Keratinocyte (primary cell): Measurements from ENCODE around the gene CHRDL2. TPM values are rescaled to one million over a fixed set of nuclear protein-coding genes. Genes with fewer than 3 reads are reported as not detected.

Experiments used
- DNase-seq: peaks from one replicate; pipeline ENCODE4 v3.0.0-alpha.2; 2011; ENCODE audit warnings: low read depth, missing footprints, low spot score
- FAIRE-seq: peaks from 2 replicates; lab custom pipeline; 2011; peaks lifted over from hg19 to GRCh38; lab: Jason Lieb, UNC
- H2AFZ ChIP-seq: 2 replicates; pipeline ENCODE4 v1.6.0; 2012; ENCODE audit warnings: low read length, control low read depth, inconsistent platforms; ENCODE audit not compliant: control insufficient read depth
- H3K27ac ChIP-seq: 2 replicates; pipeline ENCODE4 v1.5.1; 2011; ENCODE audit warnings: low read length; ENCODE audit not compliant: control insufficient read depth, insufficient read depth
- H3K27me3 ChIP-seq: 3 replicates; pipeline ENCODE4 v1.6.0; 2011; ENCODE audit warnings: low read length; ENCODE audit not compliant: control insufficient read depth, insufficient read depth; ENCODE audit errors: extremely low read depth
- H3K36me3 ChIP-seq, 2 experiments: 2 replicates in 1 of 2; 3 replicates in 1 of 2; pipeline ENCODE4 v1.5.1; 2011; ENCODE audit warnings: low read length in 2 of 2, mild to moderate bottlenecking in 1 of 2; ENCODE audit not compliant: control insufficient read depth in 2 of 2, insufficient read depth in 2 of 2; ENCODE audit errors: extremely low read depth in 1 of 2
- H3K4me1 ChIP-seq: 3 replicates; pipeline ENCODE4 v1.5.1; 2011; ENCODE audit warnings: low read length; ENCODE audit not compliant: control insufficient read depth, insufficient read depth; ENCODE audit errors: extremely low read depth
- H3K4me2 ChIP-seq: 3 replicates; pipeline ENCODE4 v1.6.0; 2011; ENCODE audit warnings: low read depth, low read length; ENCODE audit not compliant: control insufficient read depth, insufficient read depth; ENCODE audit errors: extremely low read depth
- H3K4me3 ChIP-seq, 3 experiments: fragments of 200-600 bp in 1 of 3; sonication (generic) in 1 of 3; 2 replicates in 2 of 3; 3 replicates in 1 of 3; pipeline ENCODE4 v1.5.1; 2011 to 2016; ENCODE audit warnings: low read length in 3 of 3, mild to moderate bottlenecking in 3 of 3, control low read depth in 2 of 3, inconsistent platforms in 1 of 3, low read depth in 1 of 3, mixed read lengths in 1 of 3, mixed run types in 1 of 3, moderate library complexity in 1 of 3; ENCODE audit not compliant: control insufficient read depth in 2 of 3, insufficient read depth in 2 of 3; ENCODE audit errors: extremely low read depth in 1 of 3
- H3K79me2 ChIP-seq: 2 replicates; pipeline ENCODE4 v1.6.0; 2012; ENCODE audit warnings: low read length; ENCODE audit not compliant: control insufficient read depth, insufficient read depth
- H3K9ac ChIP-seq: 3 replicates; pipeline ENCODE4 v1.6.0; 2011; ENCODE audit warnings: low read length; ENCODE audit not compliant: control insufficient read depth, insufficient read depth; ENCODE audit errors: extremely low read depth
- H3K9me1 ChIP-seq: 3 replicates; pipeline ENCODE4 v1.6.0; 2011; ENCODE audit warnings: low read length; ENCODE audit not compliant: control insufficient read depth, insufficient read depth; ENCODE audit errors: extremely low read depth
- H3K9me3 ChIP-seq: 2 replicates; pipeline ENCODE4 v1.5.1; 2012; ENCODE audit warnings: low read depth, low read length; ENCODE audit not compliant: control insufficient read depth
- H4K20me1 ChIP-seq: 3 replicates; pipeline ENCODE4 v1.6.0; 2011; ENCODE audit warnings: low read length; ENCODE audit not compliant: control insufficient read depth, insufficient read depth; ENCODE audit errors: extremely low read depth
- CTCF ChIP-seq, 3 experiments: IDR thresholded peaks in 1 of 3; conservative IDR thresholded peaks in 1 of 3; optimal IDR thresholded peaks in 1 of 3; 2 replicates in 2 of 3; 3 replicates in 1 of 3; pipeline versions ENCODE3 to v1.5.1; 2011; ENCODE audit warnings: low read length in 3 of 3, mild to moderate bottlenecking in 3 of 3, moderate library complexity in 2 of 3, control low read depth in 1 of 3, inconsistent platforms in 1 of 3; ENCODE audit not compliant: insufficient read depth in 2 of 3; ENCODE audit errors: extremely low read depth in 1 of 3
- EZH2 ChIP-seq: IDR thresholded peaks from one replicate; pipeline ENCODE4 v1.6.1; 2012; ENCODE audit warnings: inconsistent platforms, mild to moderate bottlenecking, low read length, moderate library complexity
- dilution Hi-C: fragments of 300-500 bp; cut with MboI; formaldehyde crosslinking; loops from one replicate; pipeline ENCODE4 v1.7.0; 2020; ENCODE audit warnings: low sequenced_read_pairs; ENCODE audit not compliant: extremely low pct_ligation_motif_present
- polyA plus RNA-seq, 5 experiments: library from polyadenylated mRNA; depleted of rRNA in 3 of 5; stranded (reverse) in 3 of 5; stranded (forward) in 1 of 5; unstranded in 1 of 5; fragments of >200 nt; gene quantifications; 1 replicate in 1 of 5; 2 replicates in 3 of 5; 3 replicates in 1 of 5; pipeline versions ENCODE4 v1.2.1 to v1.2.3, GENCODE V29; 2011 to 2012; ENCODE audit warnings: missing spikeins in 2 of 5, low read depth in 1 of 5, low replicate concordance in 1 of 5

CHRDL2 gene
- polyA plus RNA-seq, 1 donor (not counting 4 experiments of a cell fraction or from before 2014, with no cell fraction given): not detected

- H3K9me3 ChIP-seq: no peaks in the 10 kb centered on the region
- no peaks in the 10 kb centered on the region for H3K36me3 ChIP-seq
- no peak for FAIRE-seq
- TF ChIP-seq CTCF (optimal IDR thresholded peaks at IDR 0.05 in 1 of 3, IDR thresholded peaks at IDR 0.05 in 1 of 3, conservative IDR thresholded peaks at IDR 0.05 in 1 of 3; ENCODE audit: extremely low read depth in 1 of 3, insufficient read depth in 2 of 3, low read length in 3 of 3) (no peak), EZH2 (no peak)
- no peak overlapping the region for H3K4me2 ChIP-seq
- H3K4me3 ChIP-seq: no peak overlapping the region
- H4K20me1 ChIP-seq: no peaks in the 10 kb centered on the region
- no peaks in the 10 kb centered on the region for H3K27me3 ChIP-seq
- no peaks in the 10 kb centered on the region for H3K9me1 ChIP-seq
- no peak overlapping the region for H2AFZ ChIP-seq
- dilution Hi-C loops: no loop called here
- H3K79me2 ChIP-seq: no peaks in the 10 kb centered on the region
- H3K4me1 ChIP-seq: no peaks in the 10 kb centered on the region
- DNase-seq: no peak
- H3K27ac ChIP-seq: no peak overlapping the region
- no peak overlapping the region for H3K9ac ChIP-seq
These were observed 57.4 kb downstream of the CHRDL2 start for GRCh38 chr11:74673693-74674360.

GRCh38 chr11:74672956-74673692, 58.1 kb downstream of the CHRDL2 start:
- Histone ChIP-seq H3K36me3 (no peaks in the 10 kb centered on the region), H3K4me2 (no peak overlapping the region), H3K9me3 (no peaks in the 10 kb centered on the region), H2AFZ (no peak overlapping the region), H3K9ac (no peak overlapping the region), H4K20me1 (no peaks in the 10 kb centered on the region), H3K79me2 (no peaks in the 10 kb centered on the region), H3K4me1 (no peaks in the 10 kb centered on the region), H3K4me3 (no peak overlapping the region), H3K27ac (no peak overlapping the region), H3K9me1 (no peaks in the 10 kb centered on the region), H3K27me3 (no peaks in the 10 kb centered on the region)
- TF ChIP-seq CTCF (optimal IDR thresholded peaks at IDR 0.05 in 1 of 3, IDR thresholded peaks at IDR 0.05 in 1 of 3, conservative IDR thresholded peaks at IDR 0.05 in 1 of 3; ENCODE audit: extremely low read depth in 1 of 3, insufficient read depth in 2 of 3, low read length in 3 of 3) (no peak), EZH2 (no peak)
- no peak for DNase-seq
- FAIRE-seq: no peak
- dilution Hi-C loops: no loop called here
